K562 (cell line): ENCODE data around the gene KDELR3. TPM values are rescaled to one million over a fixed set of nuclear protein-coding genes. Genes with fewer than 3 reads are reported as not detected.

Experiments used
- CREBBP ChIP-seq: IDR thresholded peaks from one replicate; pipeline ENCODE4 v1.6.1; 2012; ENCODE audit warnings: low read depth, mild to moderate bottlenecking, control low read depth, inconsistent platforms, low read length
- DLX4 ChIP-seq: fragments of 250-450 bp; sonication (Bioruptor Pico); IDR thresholded peaks from 2 replicates; pipeline ENCODE4 v1.6.1; 2021; ENCODE audit warnings: mild to moderate bottlenecking
- ETV5 ChIP-seq: sonication (generic); formaldehyde crosslinking; IDR thresholded peaks from 2 replicates; pipeline ENCODE4 v1.4.0; 2020; ENCODE audit warnings: low read depth, mild to moderate bottlenecking, missing genetic modification reagents
- MAZ ChIP-seq, 2 experiments: fragments of 450-650 bp in 1 of 2; sonication (generic) in 1 of 2; formaldehyde crosslinking; IDR thresholded peaks in 1 of 2; conservative IDR thresholded peaks in 1 of 2; 2 replicates each; pipeline versions ENCODE4 v1.4.0 to v1.5.0; 2020; ENCODE audit warnings: mild to moderate bottlenecking in 1 of 2, missing genetic modification reagents in 1 of 2
- NELFE ChIP-seq: IDR thresholded peaks from 2 replicates; pipeline ENCODE4 v1.6.1; 2011; ENCODE audit warnings: mild to moderate bottlenecking; ENCODE audit not compliant: insufficient read depth, insufficient read length
- PCBP2 ChIP-seq: fragments of 200-400 bp; formaldehyde crosslinking; IDR thresholded peaks from 2 replicates; pipeline ENCODE4 v1.6.1; 2018; ENCODE audit warnings: low read length, low read depth, mild to moderate bottlenecking, moderate library complexity; ENCODE audit not compliant: poor library complexity, severe bottlenecking
- RBFOX2 ChIP-seq: fragments of 200-400 bp; formaldehyde crosslinking; IDR thresholded peaks from 2 replicates; pipeline ENCODE4 v1.6.1; 2017; ENCODE audit warnings: low read depth, mild to moderate bottlenecking, low read length, moderate library complexity
- RBM17 ChIP-seq: fragments of 200-400 bp; formaldehyde crosslinking; IDR thresholded peaks from 2 replicates; pipeline ENCODE4 v1.6.1; 2017; ENCODE audit warnings: low read depth, mild to moderate bottlenecking, low read length, borderline replicate concordance
- RNF2 ChIP-seq: sonication (generic); IDR thresholded peaks from 2 replicates; pipeline ENCODE4 v1.6.1; 2016
- SMAD1 ChIP-seq: fragments of 150-350 bp; IDR thresholded peaks from 2 replicates; pipeline ENCODE4 v1.6.1; 2014; ENCODE audit warnings: low read length, low read depth; ENCODE audit not compliant: partially characterized antibody
- TFAM ChIP-seq: fragments of 250-450 bp; sonication (Bioruptor Pico); conservative IDR thresholded peaks from 2 replicates; pipeline ENCODE4 v1.5.0; 2021; ENCODE audit warnings: mild to moderate bottlenecking, moderate library complexity
- THRB ChIP-seq: fragments of 450-650 bp; formaldehyde crosslinking; conservative IDR thresholded peaks from 2 replicates; pipeline ENCODE4 v1.4.0; 2022; ENCODE audit warnings: mild to moderate bottlenecking, missing genetic modification characterization
- ZNF239 ChIP-seq: fragments of 250-450 bp; sonication (Bioruptor Pico); IDR thresholded peaks from 2 replicates; pipeline ENCODE4 v1.4.0; 2020; ENCODE audit warnings: mild to moderate bottlenecking
- ZNF592 ChIP-seq: fragments of 450-650 bp; IDR thresholded peaks from 2 replicates; pipeline ENCODE4 v1.6.1; 2017; ENCODE audit warnings: antibody characterized with exemption, mild to moderate bottlenecking
- ZNF655 ChIP-seq: fragments of 250-450 bp; sonication (Bioruptor Pico); IDR thresholded peaks from 2 replicates; pipeline ENCODE4 v1.5.0; 2021
- ZNF717 ChIP-seq: fragments of 250-450 bp; sonication (Bioruptor Pico); IDR thresholded peaks from 2 replicates; pipeline ENCODE4 v1.5.0; 2021
- polyA plus RNA-seq, 8 experiments: library from polyadenylated mRNA; depleted of rRNA in 4 of 8; stranded (reverse) in 5 of 8; unstranded in 3 of 8; fragments of >200 nt; fragmentation: Nextera tagmentation in 2 of 8; fragmentation: Illumina TruSeq in 1 of 8; extraction: Ambion mirVana in 2 of 8; extraction: Trizol in 1 of 8; gene quantifications; 2 replicates each; pipeline versions ENCODE4 v1.2.1 to v1.2.3, GENCODE V29; 2011 to 2014; ENCODE audit warnings: inconsistent platforms in 1 of 8, missing spikeins in 1 of 8
- total RNA-seq, 7 experiments: library from RNA; depleted of rRNA in 6 of 7; stranded (reverse); fragments of >200 nt in 6 of 7; fragmentation: Illumina TruSeq in 2 of 7; extraction: Trizol in 2 of 7; gene quantifications; 2 replicates each; pipeline versions ENCODE4 v1.2.1 to v1.2.3, GENCODE V29; 2011 to 2021; ENCODE audit warnings: low replicate concordance in 1 of 7

Gene KDELR3
- total and polyA plus RNA-seq, 9 of the 15 experiments (the other 6 are each of a cell fraction or from before 2014, with no cell fraction given): 7.1 to 44.8 (median 9.6) TPM

GRCh38 chr22:38467904-38468442, at the start of gene KDELR3 (continued):
- TF ChIP-seq CREBBP (no peak), ZNF655 (CRISPR knock-in tag) (no peak), ZNF717 (CRISPR knock-in tag) (no peak), RBFOX2 (peak; percentile 86), TFAM (no peak), NELFE (no peak), ZNF592 (peak; percentile 61; the same call in 1 of the 2 replicates), ETV5 (CRISPR knock-in tag) (0 out of 2 replicates have a peak, but pooled peaks have one; percentile 5), THRB (CRISPR knock-in tag) (no peak), SMAD1 (no peak), RNF2 (no peak), PCBP2 (no peak), MAZ (CRISPR knock-in tag; conservative IDR thresholded peaks at IDR 0.05 in 1 of 2, IDR thresholded peaks at IDR 0.05 in 1 of 2) (peak; percentile 33 to 65; a peak in 2 of 4 replicates), RBM17 (no peak), ZNF239 (CRISPR knock-in tag) (no peak), DLX4 (CRISPR knock-in tag) (no peak)
